Measurements from ENCODE around the gene NLGN1. TPM values are rescaled to one million over a fixed set of nuclear protein-coding genes. Genes with fewer than 3 reads are reported as not detected.

The NLGN1 gene
- total RNA-seq, 1 experiment from 2014 or later, result 5.2 TPM

DNA sequence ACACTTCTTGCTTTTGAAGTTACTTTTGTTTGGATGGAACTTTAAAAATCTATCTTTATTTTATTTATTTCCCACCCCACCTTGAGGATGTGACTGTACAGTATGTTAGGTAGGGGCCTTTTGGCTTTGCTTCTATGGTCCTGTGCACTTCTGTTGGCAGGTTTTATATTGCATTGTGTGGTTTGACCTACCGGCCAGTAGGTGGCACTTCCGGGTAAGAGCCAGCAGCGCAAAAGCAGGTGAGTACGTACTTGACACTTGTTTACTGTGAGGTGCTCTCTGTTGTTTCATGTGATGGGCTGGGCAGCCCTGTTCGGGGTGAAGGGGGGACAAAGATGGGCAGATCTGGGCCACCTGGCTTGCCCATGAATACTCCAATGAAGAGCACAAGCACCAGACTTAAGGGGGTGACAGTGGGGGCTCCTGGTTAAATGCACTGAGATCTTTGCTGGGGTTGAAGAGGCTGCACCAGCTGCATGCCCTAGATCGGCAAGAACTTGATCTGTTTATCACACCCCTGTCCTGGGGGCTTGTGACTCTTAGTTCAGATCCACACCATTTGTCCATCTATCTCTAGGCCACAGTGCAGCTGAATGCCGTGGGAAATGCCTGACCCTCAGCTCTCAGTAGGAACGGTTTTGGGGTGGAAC, 131.6 kb downstream of the NLGN1 start:
- Histone ChIP-seq H3K4me2 (ENCODE audit: insufficient read depth, insufficient read length, low read length) (no peak overlapping the region), H3T11ph (ENCODE audit: low read length) (no peak overlapping the region), H3K27me3 (ENCODE audit: insufficient read depth, low read length) (no peaks in the 10 kb centered on the region), H4K20me1 (ENCODE audit: control insufficient read depth, insufficient read depth, insufficient read length) (no peaks in the 10 kb centered on the region), H2BK5ac (ENCODE audit: insufficient read length, low read length) (no peak overlapping the region), H3K18ac (ENCODE audit: insufficient read length, low read depth, low read length) (no peak overlapping the region), H2BK15ac (ENCODE audit: low read depth, low read length) (no peak overlapping the region), H4K91ac (ENCODE audit: insufficient read length, low read depth, low read length) (no peak overlapping the region), H2BK12ac (ENCODE audit: insufficient read length, low read depth, low read length) (no peak overlapping the region), H3K4ac (ENCODE audit: low read depth, low read length) (no peak overlapping the region), H3K23me2 (ENCODE audit: insufficient read length, low read depth, low read length, poor library complexity, severe bottlenecking) (no peaks in the 10 kb centered on the region), H2AK5ac (ENCODE audit: insufficient read length, low read length) (no peak overlapping the region), H4K8ac (replicated peaks; ENCODE audit: insufficient read length, low read depth, low read length) (no peak overlapping the region), H3K79me1 (ENCODE audit: insufficient read depth, low read depth, low read length, poor library complexity, severe bottlenecking) (no peaks in the 10 kb centered on the region), H3K9ac (ENCODE audit: extremely low read depth, insufficient read length, low read length) (no peak overlapping the region), H3K4me1 (ENCODE audit: insufficient read depth, low read length) (no peaks in the 10 kb centered on the region), H3K14ac (ENCODE audit: insufficient read depth, low read length) (no peak overlapping the region), H3K56ac (ENCODE audit: insufficient read length, low read depth, low read length) (no peak overlapping the region), H3K23ac (ENCODE audit: insufficient read length, low read depth, low read length) (no peak overlapping the region), H4K5ac (ENCODE audit: insufficient read length, low read depth, low read length) (no peak overlapping the region), H3K79me2 (ENCODE audit: insufficient read depth, low read length) (no peaks in the 10 kb centered on the region), H3K9me3 (ENCODE audit: control insufficient read depth, low read depth, low read length) (no peaks in the 10 kb centered on the region), H2BK20ac (ENCODE audit: low read depth, low read length, poor library complexity, severe bottlenecking) (no peak overlapping the region), H3K27ac (ENCODE audit: insufficient read length, low read depth, low read length) (no peak overlapping the region), H2BK120ac (ENCODE audit: low read depth, low read length, poor library complexity, severe bottlenecking) (no peak overlapping the region), H2AFZ (ENCODE audit: low read length) (no peak overlapping the region)
- no CpG with 5 or more reads among the region's 8 CpGs for WGBS (ENCODE audit: extremely low coverage, insufficient read length, low lambda C conversion rate)
- H3K4me1 Mint-ChIP-seq, result peaks cover 6 to 7% of the 10 kb centered on the region in 2 experiments
- peaks cover 0 to 12% (median 6%) of the 10 kb centered on the region in 3 experiments; a peak in 4 of 7 replicates for H3K36me3 Mint-ChIP-seq (ENCODE audit: insufficient read depth in 1 of 3, low read depth in 3 of 3)
- TF ChIP-seq CTCF (conservative IDR thresholded peaks at IDR 0.05), result peak; percentile 82
- H3K4me3 Mint-ChIP-seq, result no peak overlapping the region
- peak overlapping the region in 2 of 3 experiments; percentile 10 to 51; a peak in 3 of 7 replicates for H3K27ac Mint-ChIP-seq
- DNase-seq, result peak; percentile 69
- no peaks in the 10 kb centered on the region for H3K27me3 Mint-ChIP-seq (ENCODE audit: low read depth)
- H3K9me3 Mint-ChIP-seq, result peaks cover 10 to 12% of the 10 kb centered on the region in 2 experiments; a peak in 4 of 5 replicates

Measured in H9 (cell line).